Measurements from ENCODE around the gene POT1. TPM values are rescaled to one million over a fixed set of nuclear protein-coding genes. Genes with fewer than 3 reads are reported as not detected.

POT1 gene
- total RNA-seq, 1 experiment from 2014 or later, result 31.1 TPM

- H3K36me3 Mint-ChIP-seq (ENCODE audit: insufficient read depth, unreplicated experiment), result no peaks in the 10 kb centered on the region
- CTCF ChIA-PET, result no interaction called here
- no peak overlapping the region for H3K4me3 Mint-ChIP-seq (ENCODE audit: low read depth, unreplicated experiment)
- H3K4me1 Mint-ChIP-seq (ENCODE audit: low read depth, unreplicated experiment), result peaks cover 12% of the 10 kb centered on the region
- intact Hi-C loops (cut with micrococcal nuclease; ENCODE audit: unreplicated experiment), result no loop called here
- BruUV-seq (replicated peaks), result no TSS peak
- no peaks in the 10 kb centered on the region for H3K27me3 Mint-ChIP-seq (ENCODE audit: unreplicated experiment)
- peaks cover 3% of the 10 kb centered on the region for H3K9me3 Mint-ChIP-seq (ENCODE audit: low read depth, unreplicated experiment)
- no peak for DNase-seq
- no peak for TF ChIP-seq CTCF (IDR thresholded peaks at IDR 0.05; ENCODE audit: unreplicated experiment)
- no peak overlapping the region for H3K27ac Mint-ChIP-seq (ENCODE audit: unreplicated experiment)
Observed at GRCh38 chr7:124791426-124791825, 138.2 kb downstream of the POT1 start.

GRCh38 chr7:124790645-124791044 is 139.0 kb downstream of the POT1 start:
- H3K9me3 Mint-ChIP-seq (ENCODE audit: low read depth, unreplicated experiment), result no peaks in the 10 kb centered on the region
- peaks cover 12% of the 10 kb centered on the region for H3K4me1 Mint-ChIP-seq (ENCODE audit: low read depth, unreplicated experiment)
- H3K36me3 Mint-ChIP-seq (ENCODE audit: insufficient read depth, unreplicated experiment), result no peaks in the 10 kb centered on the region
- CTCF ChIA-PET, result no interaction called here
- H3K27me3 Mint-ChIP-seq (ENCODE audit: unreplicated experiment), result no peaks in the 10 kb centered on the region
- no peak for TF ChIP-seq CTCF (IDR thresholded peaks at IDR 0.05; ENCODE audit: unreplicated experiment)
- intact Hi-C loops (cut with micrococcal nuclease; ENCODE audit: unreplicated experiment), result no loop called here
- H3K4me3 Mint-ChIP-seq (ENCODE audit: low read depth, unreplicated experiment), result no peak overlapping the region
- BruUV-seq (replicated peaks), result no TSS peak
- H3K27ac Mint-ChIP-seq (ENCODE audit: unreplicated experiment), result no peak overlapping the region
- no peak for DNase-seq

GRCh38 chr7:124785994-124786393 is 143.6 kb downstream of the POT1 start:
- no peaks in the 10 kb centered on the region for H3K36me3 Mint-ChIP-seq (ENCODE audit: insufficient read depth, unreplicated experiment)
- no TSS peak for BruUV-seq (replicated peaks)
- no peak overlapping the region for H3K4me3 Mint-ChIP-seq (ENCODE audit: low read depth, unreplicated experiment)
- no peak for DNase-seq
- CTCF ChIA-PET, result no interaction called here
- intact Hi-C loops (cut with micrococcal nuclease; ENCODE audit: unreplicated experiment), result loop anchor here (1.0 to 2.0 kb wide), 3 partner anchors 615 to 683 kb away; no protein-coding TSS in a partner anchor
- H3K4me1 Mint-ChIP-seq (ENCODE audit: low read depth, unreplicated experiment), result peaks cover 2% of the 10 kb centered on the region
- H3K27ac Mint-ChIP-seq (ENCODE audit: unreplicated experiment), result no peak overlapping the region
- no peak for TF ChIP-seq CTCF (IDR thresholded peaks at IDR 0.05; ENCODE audit: unreplicated experiment)
- no peaks in the 10 kb centered on the region for H3K27me3 Mint-ChIP-seq (ENCODE audit: unreplicated experiment)
- no peaks in the 10 kb centered on the region for H3K9me3 Mint-ChIP-seq (ENCODE audit: low read depth, unreplicated experiment)

GRCh38 chr7:124784879-124785818 is 144.5 kb downstream of the POT1 start:
- Mint-ChIP-seq H3K4me1 (ENCODE audit: low read depth, unreplicated experiment) (no peaks in the 10 kb centered on the region), H3K27ac (ENCODE audit: unreplicated experiment) (no peak overlapping the region), H3K9me3 (ENCODE audit: low read depth, unreplicated experiment) (no peaks in the 10 kb centered on the region), H3K36me3 (ENCODE audit: insufficient read depth, unreplicated experiment) (no peaks in the 10 kb centered on the region), H3K27me3 (ENCODE audit: unreplicated experiment) (no peaks in the 10 kb centered on the region), H3K4me3 (ENCODE audit: low read depth, unreplicated experiment) (no peak overlapping the region)
- intact Hi-C loops (cut with micrococcal nuclease; ENCODE audit: unreplicated experiment), result loop anchor here (1.0 to 2.0 kb wide), 3 partner anchors 614 to 682 kb away; no protein-coding TSS in a partner anchor
- CTCF ChIA-PET, result interaction anchor here (0.6 to 1.9 kb wide), 5 partner anchors 19 to 630 kb away, joined by 3 to 8 read pairs (median 4); partner anchors contain the start of gene GPR37
- DNase-seq, result peak; percentile 58
- TF ChIP-seq CTCF (IDR thresholded peaks at IDR 0.05; ENCODE audit: unreplicated experiment), result peak; percentile 69
- BruUV-seq (replicated peaks), result no TSS peak
